SK-N-SH (cell line): ENCODE data around the gene ZKSCAN1. TPM values are rescaled to one million over a fixed set of nuclear protein-coding genes. Genes with fewer than 3 reads are reported as not detected.

Experiments
- CTCF ChIA-PET: fragments of 300-600, 350-600 bp; formaldehyde crosslinking; extraction: SDS; loops from one replicate; lab custom pipeline; 2021; lab: Yijun Ruan, JAX
- POLR2A ChIA-PET: fragments of 350-600 bp; sonication (Branson Sonifier 250); formaldehyde crosslinking; extraction: SDS; loops from one replicate; lab custom pipeline; 2020; ENCODE audit warnings: antibody characterized with exemption, inconsistent platforms; lab: Yijun Ruan, JAX
- DNase-seq: peaks from one replicate; pipeline ENCODE4 v3.0.0; 2012
- H2AFZ ChIP-seq: fragments of 200-600 bp; sonication (generic); 2 replicates; pipeline ENCODE4 v1.8.1; 2016; ENCODE audit warnings: antibody characterized with exemption, mild to moderate bottlenecking, low read depth
- H3F3A ChIP-seq: fragments of 200-600 bp; sonication (generic); replicated peaks from 2 replicates; pipeline ENCODE3; 2016; ENCODE audit warnings: antibody characterized with exemption, mild to moderate bottlenecking; ENCODE audit not compliant: insufficient read depth
- H3K27ac ChIP-seq, 2 experiments: fragments of 200-500 bp in 1 of 2; fragments of 200-600 bp in 1 of 2; sonication (Bioruptor generic) in 1 of 2; sonication (generic), shearing (Covaris generic) in 1 of 2; 2 replicates each; pipeline versions ENCODE4 v1.5.1 to v1.6.1; 2014 to 2016; ENCODE audit warnings: low read depth in 2 of 2, inconsistent platforms in 1 of 2, low read length in 1 of 2, mild to moderate bottlenecking in 1 of 2, mixed read lengths in 1 of 2
- H3K27me3 ChIP-seq: fragments of 200-600 bp; sonication (generic), shearing (Covaris generic); 2 replicates; pipeline ENCODE4 v1.6.1; 2016; ENCODE audit warnings: mixed run types; ENCODE audit not compliant: insufficient read depth
- H3K36me3 ChIP-seq, 2 experiments: fragments of 200-500 bp in 1 of 2; fragments of 200-600 bp in 1 of 2; sonication (Bioruptor generic) in 1 of 2; sonication (generic) in 1 of 2; replicated peaks in 1 of 2; 2 replicates each; pipeline versions ENCODE3 to v1.5.1; 2014 to 2016; ENCODE audit warnings: low read length in 1 of 2, mild to moderate bottlenecking in 1 of 2; ENCODE audit not compliant: insufficient read depth in 2 of 2, control insufficient read depth in 1 of 2
- H3K4me1 ChIP-seq, 2 experiments: fragments of 200-500 bp in 1 of 2; fragments of 200-600 bp in 1 of 2; sonication (Bioruptor generic) in 1 of 2; sonication (generic), shearing (Covaris generic) in 1 of 2; 2 replicates each; pipeline versions ENCODE4 v1.5.1 to v1.6.1; 2014 to 2016; ENCODE audit warnings: low read depth in 1 of 2, low read length in 1 of 2, mixed run types in 1 of 2; ENCODE audit not compliant: insufficient read depth in 2 of 2, control insufficient read depth in 1 of 2
- H3K4me2 ChIP-seq: fragments of 200-600 bp; sonication (generic), shearing (Covaris generic); 2 replicates; pipeline ENCODE4 v1.6.1; 2017; ENCODE audit warnings: mixed run types
- H3K4me3 ChIP-seq, 2 experiments: fragments of 200-500 bp in 1 of 2; fragments of 200-600 bp in 1 of 2; sonication (Bioruptor generic) in 1 of 2; sonication (generic), shearing (Covaris generic) in 1 of 2; 2 replicates each; pipeline versions ENCODE4 v1.5.1 to v1.8.1; 2014 to 2016; ENCODE audit warnings: low read depth in 2 of 2, inconsistent platforms in 1 of 2, low read length in 1 of 2, mild to moderate bottlenecking in 1 of 2, mixed read lengths in 1 of 2, moderate library complexity in 1 of 2
- H3K79me2 ChIP-seq: fragments of 200-600 bp; sonication (generic); 2 replicates; pipeline ENCODE4 v1.8.1; 2017; ENCODE audit warnings: mild to moderate bottlenecking; ENCODE audit not compliant: insufficient read depth
- H3K9ac ChIP-seq: fragments of 200-600 bp; sonication (generic); 2 replicates; pipeline ENCODE4 v1.6.1; 2017; ENCODE audit warnings: mixed run types
- H3K9me2 ChIP-seq: fragments of 200-600 bp; sonication (generic); 2 replicates; pipeline ENCODE4 v1.6.1; 2017; ENCODE audit warnings: mixed run types
- H3K9me3 ChIP-seq: fragments of 200-600 bp; sonication (generic); 2 replicates; pipeline ENCODE4 v1.6.1; 2017; ENCODE audit warnings: mixed run types, mild to moderate bottlenecking, moderate library complexity
- H4K20me1 ChIP-seq: fragments of 200-600 bp; sonication (generic); 2 replicates; pipeline ENCODE4 v1.6.1; 2017; ENCODE audit warnings: mild to moderate bottlenecking, mixed run types; ENCODE audit not compliant: insufficient read depth
- CHD2 ChIP-seq: fragments of 150-350 bp; IDR thresholded peaks from 2 replicates; pipeline ENCODE4 v1.6.1; 2018; ENCODE audit warnings: low read length; ENCODE audit not compliant: partially characterized antibody
- FOXM1 ChIP-seq: IDR thresholded peaks from 2 replicates; pipeline ENCODE4 v1.4.0; 2012; ENCODE audit warnings: low read depth, mild to moderate bottlenecking
- MXI1 ChIP-seq: IDR thresholded peaks from 2 replicates; pipeline ENCODE4 v1.6.1; 2012; ENCODE audit warnings: mild to moderate bottlenecking, low read depth, low read length, improper control_type of control experiment
- PBX3 ChIP-seq: IDR thresholded peaks from 2 replicates; pipeline ENCODE4; 2012
- SIN3A ChIP-seq: IDR thresholded peaks from 2 replicates; pipeline ENCODE4 v1.6.1; 2012; ENCODE audit warnings: low read depth, mild to moderate bottlenecking, low read length, moderate library complexity, borderline replicate concordance
- TAF1 ChIP-seq: IDR thresholded peaks from 2 replicates; pipeline ENCODE4 v1.6.1; 2012; ENCODE audit warnings: low read depth, mild to moderate bottlenecking, low read length, moderate library complexity, borderline replicate concordance
- TEAD4 ChIP-seq: IDR thresholded peaks from 2 replicates; pipeline ENCODE4 v1.4.0; 2012; ENCODE audit warnings: mild to moderate bottlenecking, borderline replicate concordance; ENCODE audit not compliant: insufficient read depth
- ZBTB33 ChIP-seq: IDR thresholded peaks from 2 replicates; pipeline ENCODE4 v1.4.0; 2012; ENCODE audit warnings: low read depth, borderline replicate concordance
- WGBS: methylation state at CpG from one replicate; pipeline ENCODE4 v1.1.6; 2017; ENCODE audit warnings: low lambda C conversion rate; 5-methylcytosine and 5-hydroxymethylcytosine counted together
- polyA plus RNA-seq, 3 experiments: library from polyadenylated mRNA; depleted of rRNA; stranded (reverse); fragments of >200 nt; gene quantifications; 2 replicates each; pipeline ENCODE4 v1.2.3, GENCODE V29; 2012
- TF ChIP-seq, protein P1 (sequence below): IDR thresholded peaks from 2 replicates; pipeline ENCODE4 v1.4.0; 2012; ENCODE audit warnings: low read depth
- TF ChIP-seq, protein P2 (sequence below): fragments of 200-600 bp; sonication (generic); IDR thresholded peaks from 2 replicates; pipeline ENCODE4 v1.6.1; 2017; ENCODE audit warnings: antibody characterized with exemption, mild to moderate bottlenecking, moderate library complexity

Gene ZKSCAN1
- polyA plus RNA-seq, 1 of the 3 experiments (the other 2 are of a cell fraction), result 21.1 TPM

- TF ChIP-seq PBX3 (peak; percentile 77), FOXM1 (no peak), ZBTB33 (0 out of 2 replicates have a peak, but pooled peaks have one; percentile 33), CHD2 (no peak), MXI1 (no peak), TAF1 (no peak)
- TF ChIP-seq, protein P1, sequence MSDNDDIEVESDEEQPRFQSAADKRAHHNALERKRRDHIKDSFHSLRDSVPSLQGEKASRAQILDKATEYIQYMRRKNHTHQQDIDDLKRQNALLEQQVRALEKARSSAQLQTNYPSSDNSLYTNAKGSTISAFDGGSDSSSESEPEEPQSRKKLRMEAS, result peak; percentile 56; the same call in 1 of the 2 replicates
- TF ChIP-seq, all 33 proteins: peak for 8
Observed at GRCh38 chr7:100034871-100035510, 19.6 kb downstream of the ZKSCAN1 start (continued).

- CTCF ChIA-PET, result interaction anchor here (1.2 kb wide), 1 partner anchor 13 kb away, joined by 3 read pairs; the partner anchor contains the start of gene ZSCAN21
- H3K9ac ChIP-seq, result peak overlapping the region; percentile 17; the same call in 1 of the 2 replicates
- no peaks in the 10 kb centered on the region for H3K4me1 ChIP-seq
- no peak overlapping the region for H2AFZ ChIP-seq
- H3K4me2 ChIP-seq, result 0 out of 2 replicates have a peak overlapping the region, but pooled peaks have one; percentile 14
- WGBS, result 84% methylated on average over 6 of the region's 6 CpGs
- no peaks in the 10 kb centered on the region for H3K9me2 ChIP-seq
- TF ChIP-seq CHD2 (no peak), TEAD4 (no peak)
- no peaks in the 10 kb centered on the region for H4K20me1 ChIP-seq
- peaks cover 51 to 56% of the 10 kb centered on the region in 2 experiments for H3K36me3 ChIP-seq
- H3K27me3 ChIP-seq, result no peaks in the 10 kb centered on the region
- H3F3A ChIP-seq, result peaks cover 24% of the 10 kb centered on the region
- H3K4me3 ChIP-seq, result no peak overlapping the region
- peak overlapping the region in 1 of 2 experiments; percentile 76; a peak in 3 of 4 replicates for H3K27ac ChIP-seq
- peaks cover 6% of the 10 kb centered on the region; the same call in 1 of the 2 replicates for H3K79me2 ChIP-seq
- POLR2A ChIA-PET, result interaction anchor here (1.6 kb wide), 1 partner anchor 21 kb away, joined by 3 read pairs; the partner anchor contains the start of gene ZKSCAN1
- no peaks in the 10 kb centered on the region for H3K9me3 ChIP-seq
- no peak for DNase-seq
Observed at GRCh38 chr7:100035876-100036275, 20.5 kb downstream of the ZKSCAN1 start.

GRCh38 chr7:100038326-100038725 is 22.9 kb downstream of the ZKSCAN1 start:
- POLR2A ChIA-PET, result interaction anchor here (1.0 kb wide), 1 partner anchor 23 kb away, joined by 4 read pairs; the partner anchor contains the start of gene ZKSCAN1
- CTCF ChIA-PET, result interaction anchor here (1.0 to 1.6 kb wide), 3 partner anchors 12 to 18 kb away, joined by 3 to 5 read pairs (median 3); partner anchors contain the start of gene ZSCAN21
- DNase-seq, result no peak

More at GRCh38 chr7:100038326-100038725, 22.9 kb downstream of the ZKSCAN1 start:
- Histone ChIP-seq H4K20me1 (no peaks in the 10 kb centered on the region), H3K9me3 (no peaks in the 10 kb centered on the region), H3K79me2 (peaks cover 6% of the 10 kb centered on the region; the same call in 1 of the 2 replicates), H3K9me2 (no peaks in the 10 kb centered on the region), H3K4me3 (no peak overlapping the region), H3K27ac (no peak overlapping the region), H3K4me2 (no peak overlapping the region), H3K9ac (no peak overlapping the region), H2AFZ (no peak overlapping the region), H3F3A (peaks cover 30% of the 10 kb centered on the region), H3K27me3 (no peaks in the 10 kb centered on the region), H3K4me1 (no peaks in the 10 kb centered on the region), H3K36me3 (peaks cover 33 to 46% of the 10 kb centered on the region in 2 experiments)
- TF ChIP-seq, protein P2, sequence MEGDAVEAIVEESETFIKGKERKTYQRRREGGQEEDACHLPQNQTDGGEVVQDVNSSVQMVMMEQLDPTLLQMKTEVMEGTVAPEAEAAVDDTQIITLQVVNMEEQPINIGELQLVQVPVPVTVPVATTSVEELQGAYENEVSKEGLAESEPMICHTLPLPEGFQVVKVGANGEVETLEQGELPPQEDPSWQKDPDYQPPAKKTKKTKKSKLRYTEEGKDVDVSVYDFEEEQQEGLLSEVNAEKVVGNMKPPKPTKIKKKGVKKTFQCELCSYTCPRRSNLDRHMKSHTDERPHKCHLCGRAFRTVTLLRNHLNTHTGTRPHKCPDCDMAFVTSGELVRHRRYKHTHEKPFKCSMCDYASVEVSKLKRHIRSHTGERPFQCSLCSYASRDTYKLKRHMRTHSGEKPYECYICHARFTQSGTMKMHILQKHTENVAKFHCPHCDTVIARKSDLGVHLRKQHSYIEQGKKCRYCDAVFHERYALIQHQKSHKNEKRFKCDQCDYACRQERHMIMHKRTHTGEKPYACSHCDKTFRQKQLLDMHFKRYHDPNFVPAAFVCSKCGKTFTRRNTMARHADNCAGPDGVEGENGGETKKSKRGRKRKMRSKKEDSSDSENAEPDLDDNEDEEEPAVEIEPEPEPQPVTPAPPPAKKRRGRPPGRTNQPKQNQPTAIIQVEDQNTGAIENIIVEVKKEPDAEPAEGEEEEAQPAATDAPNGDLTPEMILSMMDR, result no peak
- no peak for TF ChIP-seq SIN3A
- no peak for TF ChIP-seq CHD2
- WGBS, result 97% methylated on average over 7 of the region's 7 CpGs
